ENCODE results near the gene TMEM52.

TMEM52 gene

DNA sequence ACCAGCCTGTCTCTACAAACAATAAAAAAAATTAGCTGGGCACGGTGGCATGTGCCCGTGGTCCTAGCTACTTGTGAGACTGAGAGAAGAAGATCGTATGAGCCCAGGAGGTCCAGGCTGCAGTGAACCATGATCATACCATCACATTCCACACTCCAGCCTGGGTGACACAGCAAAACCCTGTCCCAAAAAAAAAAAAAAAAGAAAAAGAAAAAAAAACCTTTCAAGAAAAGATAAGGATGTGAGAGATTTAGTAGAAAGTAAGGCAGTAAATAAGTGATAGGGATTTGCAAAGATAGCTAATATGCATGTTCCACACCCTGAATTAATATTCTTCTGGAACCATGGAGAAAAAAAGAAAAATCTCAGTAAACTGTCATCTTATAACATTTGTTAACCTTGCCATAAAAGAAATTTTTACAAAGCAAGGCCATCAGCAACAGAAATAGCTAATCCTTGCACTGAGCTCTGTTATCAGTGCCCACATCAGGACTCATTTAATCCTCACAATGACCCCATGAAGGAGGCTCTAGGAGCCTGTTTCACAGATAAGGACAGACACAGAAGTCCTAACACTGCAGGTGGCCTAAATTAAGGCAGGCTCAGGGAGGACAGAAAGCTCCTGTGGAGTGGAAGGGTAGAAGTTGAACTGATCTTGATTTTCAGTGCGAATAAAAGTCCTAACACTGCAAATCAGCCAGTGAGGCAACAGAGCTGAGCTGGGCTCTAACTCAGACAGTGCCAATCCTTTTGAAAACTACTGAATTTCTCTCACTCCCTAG is 35.8 kb downstream of the TMEM52 start:
- no peaks in the 10 kb centered on the region for H3K9me3 ChIP-seq
- TF ChIP-seq, protein P1, sequence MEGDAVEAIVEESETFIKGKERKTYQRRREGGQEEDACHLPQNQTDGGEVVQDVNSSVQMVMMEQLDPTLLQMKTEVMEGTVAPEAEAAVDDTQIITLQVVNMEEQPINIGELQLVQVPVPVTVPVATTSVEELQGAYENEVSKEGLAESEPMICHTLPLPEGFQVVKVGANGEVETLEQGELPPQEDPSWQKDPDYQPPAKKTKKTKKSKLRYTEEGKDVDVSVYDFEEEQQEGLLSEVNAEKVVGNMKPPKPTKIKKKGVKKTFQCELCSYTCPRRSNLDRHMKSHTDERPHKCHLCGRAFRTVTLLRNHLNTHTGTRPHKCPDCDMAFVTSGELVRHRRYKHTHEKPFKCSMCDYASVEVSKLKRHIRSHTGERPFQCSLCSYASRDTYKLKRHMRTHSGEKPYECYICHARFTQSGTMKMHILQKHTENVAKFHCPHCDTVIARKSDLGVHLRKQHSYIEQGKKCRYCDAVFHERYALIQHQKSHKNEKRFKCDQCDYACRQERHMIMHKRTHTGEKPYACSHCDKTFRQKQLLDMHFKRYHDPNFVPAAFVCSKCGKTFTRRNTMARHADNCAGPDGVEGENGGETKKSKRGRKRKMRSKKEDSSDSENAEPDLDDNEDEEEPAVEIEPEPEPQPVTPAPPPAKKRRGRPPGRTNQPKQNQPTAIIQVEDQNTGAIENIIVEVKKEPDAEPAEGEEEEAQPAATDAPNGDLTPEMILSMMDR (IDR thresholded peaks at IDR 0.05; ENCODE audit: low read depth, low read length), result no peak
- no peaks in the 10 kb centered on the region for H3K27me3 ChIP-seq
- peak; percentile 29 for DNase-seq
- H3K4me3 ChIP-seq (ENCODE audit: low read depth, low read length), result no peak overlapping the region
- peaks cover 25% of the 10 kb centered on the region for H3K36me3 ChIP-seq
- no peaks in the 10 kb centered on the region for H3K4me1 ChIP-seq

DNA sequence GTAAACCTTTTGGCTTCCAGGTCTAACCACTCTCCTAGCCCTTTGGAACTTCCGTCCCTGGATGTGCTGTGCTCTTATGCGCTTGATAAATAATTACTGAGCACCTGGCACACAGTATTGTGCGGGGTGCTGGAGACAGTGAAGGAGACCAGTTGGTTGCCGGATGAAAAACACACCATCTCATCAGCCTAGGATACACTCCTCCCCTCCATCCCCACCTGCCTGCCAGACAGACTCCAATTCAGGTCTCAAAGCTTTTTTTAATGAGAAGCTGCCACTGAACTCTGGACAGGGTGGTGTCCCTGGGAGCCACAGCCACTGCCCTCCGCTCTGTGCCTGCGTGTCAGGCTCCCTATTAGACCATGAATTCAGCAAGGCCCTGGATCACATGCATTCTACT is 37.4 kb downstream of the TMEM52 start:
- DNase-seq, result no peak
- Histone ChIP-seq H3K9me3 (no peaks in the 10 kb centered on the region), H3K4me1 (no peaks in the 10 kb centered on the region), H3K4me3 (ENCODE audit: low read depth, low read length) (no peak overlapping the region), H3K27me3 (no peaks in the 10 kb centered on the region), H3K36me3 (peaks cover 38% of the 10 kb centered on the region)
- TF ChIP-seq, protein P1 (IDR thresholded peaks at IDR 0.05; ENCODE audit: low read depth, low read length), result no peak

DNA sequence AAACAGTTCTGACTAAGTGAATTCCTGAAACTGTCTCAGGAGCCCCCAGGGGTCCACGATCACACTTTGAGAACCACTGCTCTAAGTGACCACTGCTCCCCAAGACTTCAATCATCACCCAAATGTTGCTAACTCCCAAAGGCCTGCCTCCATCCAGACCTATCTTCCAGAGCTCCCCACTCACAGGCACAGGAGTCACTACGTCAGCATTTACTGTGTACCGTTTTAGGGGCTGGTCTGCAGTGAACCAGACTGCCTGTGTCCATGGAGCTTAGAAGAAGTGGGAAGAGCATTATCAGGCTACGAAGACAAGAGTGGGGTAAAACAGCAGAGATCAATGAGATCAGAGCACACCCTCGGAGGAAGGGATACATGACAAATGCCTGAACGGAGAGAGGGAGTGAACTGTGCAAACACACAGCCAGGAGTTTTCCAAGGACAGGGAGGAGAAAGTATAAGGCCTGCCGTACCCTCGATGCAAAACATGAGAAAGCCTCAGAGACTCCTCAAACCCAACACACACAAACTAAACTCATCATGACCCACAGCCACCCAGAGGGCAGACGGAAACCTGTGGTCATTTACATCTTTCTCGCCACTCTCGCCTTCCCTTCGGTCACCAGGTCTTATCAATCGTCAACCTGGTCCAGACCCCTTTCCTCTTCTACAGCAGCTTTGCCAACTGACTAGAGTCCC is 38.3 kb downstream of the TMEM52 start:
- TF ChIP-seq, protein P1 (IDR thresholded peaks at IDR 0.05; ENCODE audit: low read depth, low read length), result no peak
- DNase-seq, result no peak
- H3K9me3 ChIP-seq, result no peaks in the 10 kb centered on the region
- H3K36me3 ChIP-seq, result peaks cover 47% of the 10 kb centered on the region
- no peak overlapping the region for H3K4me3 ChIP-seq (ENCODE audit: low read depth, low read length)
- H3K27me3 ChIP-seq, result no peaks in the 10 kb centered on the region
- no peaks in the 10 kb centered on the region for H3K4me1 ChIP-seq

DNA sequence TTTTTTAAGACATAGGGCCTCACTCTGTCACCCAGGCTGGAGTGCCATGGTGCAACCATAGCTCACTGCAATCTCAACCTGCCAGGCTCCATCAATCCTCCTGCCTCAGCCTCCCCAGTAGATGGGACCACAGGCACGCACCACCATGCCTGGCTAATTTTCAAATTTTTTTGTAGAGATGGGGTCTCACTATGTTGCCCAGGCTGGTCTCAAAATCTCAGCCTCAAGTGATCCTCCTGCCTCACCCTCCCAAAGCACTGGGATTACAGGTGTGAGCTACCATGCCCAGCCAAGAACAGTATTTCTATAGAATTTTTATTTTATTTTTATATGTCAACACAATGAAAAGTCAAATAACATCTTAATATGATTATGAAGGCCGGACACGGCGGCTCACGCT is 39.1 kb downstream of the TMEM52 start:
- DNase-seq, result no peak
- Histone ChIP-seq H3K4me1 (no peaks in the 10 kb centered on the region), H3K9me3 (no peaks in the 10 kb centered on the region), H3K27me3 (no peaks in the 10 kb centered on the region), H3K36me3 (peaks cover 53% of the 10 kb centered on the region), H3K4me3 (ENCODE audit: low read depth, low read length) (no peak overlapping the region)
- TF ChIP-seq, protein P1 (IDR thresholded peaks at IDR 0.05; ENCODE audit: low read depth, low read length), result no peak

DNA sequence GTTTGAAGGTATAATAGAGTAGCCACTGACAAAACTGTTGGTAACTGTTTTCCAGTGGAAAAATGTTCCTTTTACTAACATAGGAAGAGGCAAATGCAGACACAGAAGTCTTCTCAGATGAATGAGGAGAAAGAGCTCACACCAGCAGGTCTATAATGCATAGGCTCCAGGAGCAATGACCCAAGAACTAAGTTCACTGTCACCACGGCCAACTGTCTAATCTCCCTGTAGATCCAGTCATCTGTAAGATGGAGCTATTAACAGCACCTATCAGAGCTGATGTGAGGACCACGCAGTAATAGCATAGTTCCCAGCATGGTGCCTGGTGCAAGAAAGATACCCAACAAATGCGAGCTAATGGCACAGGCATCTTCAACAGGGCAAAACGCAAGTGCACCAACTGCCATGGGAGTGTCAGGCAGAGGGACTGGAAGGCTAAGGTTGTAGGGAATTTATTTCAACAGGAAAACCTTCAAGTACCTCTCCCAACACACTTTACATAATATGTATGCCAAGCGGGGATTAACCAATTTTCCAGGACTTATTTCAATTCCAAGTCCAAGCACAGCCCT is 41.1 kb downstream of the TMEM52 start:
- no peaks in the 10 kb centered on the region for H3K4me1 ChIP-seq
- TF ChIP-seq, protein P1 (IDR thresholded peaks at IDR 0.05; ENCODE audit: low read depth, low read length), result no peak
- no peaks in the 10 kb centered on the region for H3K27me3 ChIP-seq
- no peak for DNase-seq
- H3K36me3 ChIP-seq, result peaks cover 67% of the 10 kb centered on the region
- no peaks in the 10 kb centered on the region for H3K9me3 ChIP-seq
- no peak overlapping the region for H3K4me3 ChIP-seq (ENCODE audit: low read depth, low read length)
